Activated T-cell treated with anti-CD3 and anti-CD28 coated beads, Interleukin-2, amount 50 U/mL, for 1 hour (primary cell): ENCODE data around the gene ULK2.
A peak's percentile ranks its signal among the peaks of the same experiment; 100 is the strongest.
"Not testable (repeated sequence)": the region's sequence is repeated elsewhere in the genome, so short reads cannot be mapped to it uniquely, and the experiment has no call there.

Source experiments
- DNase-seq: peaks from one replicate; pipeline ENCODE4 v3.0.0-alpha.2; 2020

Gene ULK2

GRCh38 chr17:19860647-19861177 is 7.0 kb downstream of the ULK2 start:
- not testable (repeated sequence) for DNase-seq

- DNase-seq, result no peak
These were observed 10.1 kb downstream of the ULK2 start for GRCh38 chr17:19857640-19858039.

- DNase-seq, result no peak
These were observed 33.8 kb downstream of the ULK2 start for GRCh38 chr17:19833914-19834313.

GRCh38 chr17:19830061-19830460 is 37.7 kb downstream of the ULK2 start:
- no peak for DNase-seq

- DNase-seq, result peak; percentile 27
These were observed 55.3 kb downstream of the ULK2 start for GRCh38 chr17:19812407-19812806.

GRCh38 chr17:19805006-19805405 is 62.7 kb downstream of the ULK2 start:
- DNase-seq, result no peak

GRCh38 chr17:19800571-19800970 is 67.2 kb downstream of the ULK2 start:
- DNase-seq, result no peak

- DNase-seq, result no peak
These were observed 67.9 kb downstream of the ULK2 start for GRCh38 chr17:19799796-19800195.

- no peak for DNase-seq
These were observed 71.3 kb downstream of the ULK2 start for GRCh38 chr17:19796457-19796856.

- DNase-seq, result no peak
These were observed 75.7 kb downstream of the ULK2 start for GRCh38 chr17:19791918-19792550.

GRCh38 chr17:19787733-19788357 is 79.9 kb downstream of the ULK2 start:
- DNase-seq, result no peak

GRCh38 chr17:19785854-19786253 is 81.9 kb downstream of the ULK2 start:
- no peak for DNase-seq

GRCh38 chr17:19781488-19782458 is 86.0 kb downstream of the ULK2 start:
- no peak for DNase-seq

GRCh38 chr17:19780846-19781245 is 86.9 kb downstream of the ULK2 start:
- no peak for DNase-seq

- no peak for DNase-seq
These were observed 94.2 kb downstream of the ULK2 start for GRCh38 chr17:19773534-19773933.

- peak; percentile 55 for DNase-seq
These were observed 95.6 kb downstream of the ULK2 start for GRCh38 chr17:19771971-19772630.

GRCh38 chr17:19770985-19771735 is 96.6 kb downstream of the ULK2 start:
- DNase-seq, result no peak

GRCh38 chr17:19769946-19770652 is 97.6 kb downstream of the ULK2 start:
- DNase-seq, result no peak

- DNase-seq, result no peak
These were observed 99.5 kb downstream of the ULK2 start for GRCh38 chr17:19768046-19768782.

GRCh38 chr17:19766421-19767270 is 101.1 kb downstream of the ULK2 start:
- DNase-seq, result peak; percentile 85
